TTC549 (cell line): ENCODE data around the gene KDM4B.
"Not testable (repeated sequence)": the region's sequence is repeated elsewhere in the genome, so short reads cannot be mapped to it uniquely, and the experiment has no call there.

ENCODE experiments used
- FAIRE-seq: peaks from 2 replicates; lab custom pipeline; 2012; peaks lifted over from hg19 to GRCh38; lab: Jason Lieb, UNC

KDM4B gene

GRCh38 chr19:5178841-5179240, 209.9 kb downstream of the KDM4B start:
- no peak for FAIRE-seq

- no peak for FAIRE-seq
Measured at GRCh38 chr19:5179256-5179655, 210.3 kb downstream of the KDM4B start.

- FAIRE-seq, result no peak
Measured at GRCh38 chr19:5181329-5181728, 212.4 kb downstream of the KDM4B start.

GRCh38 chr19:5182751-5183150, 213.8 kb downstream of the KDM4B start:
- FAIRE-seq, result no peak

- FAIRE-seq, result no peak
Measured at GRCh38 chr19:5183616-5184015, 214.7 kb downstream of the KDM4B start.

GRCh38 chr19:5184930-5185329, 216.0 kb downstream of the KDM4B start:
- no peak for FAIRE-seq

- FAIRE-seq, result no peak
Measured at GRCh38 chr19:5186293-5187050, 217.6 kb downstream of the KDM4B start.

- FAIRE-seq, result no peak
Measured at GRCh38 chr19:5188548-5189317, 219.8 kb downstream of the KDM4B start.

- FAIRE-seq, result no peak
Measured at GRCh38 chr19:5189318-5189607, 220.3 kb downstream of the KDM4B start.

- no peak for FAIRE-seq
Measured at GRCh38 chr19:5191091-5191490, 222.2 kb downstream of the KDM4B start.

GRCh38 chr19:5192568-5192967, 223.7 kb downstream of the KDM4B start:
- FAIRE-seq, result no peak

GRCh38 chr19:5193192-5193591, 224.3 kb downstream of the KDM4B start:
- no peak for FAIRE-seq

GRCh38 chr19:5194641-5195040, 225.7 kb downstream of the KDM4B start:
- no peak for FAIRE-seq

GRCh38 chr19:5195587-5195986, 226.7 kb downstream of the KDM4B start:
- FAIRE-seq, result not testable (repeated sequence)

GRCh38 chr19:5196832-5197231, 227.9 kb downstream of the KDM4B start:
- no peak for FAIRE-seq

GRCh38 chr19:5200844-5201243, 231.9 kb downstream of the KDM4B start:
- no peak for FAIRE-seq

GRCh38 chr19:5202553-5202952, 233.6 kb downstream of the KDM4B start:
- FAIRE-seq, result no peak
